HG02970 (cell line): ENCODE results near the gene B4GAT1.
"Not testable (repeated sequence)": the region's sequence is repeated elsewhere in the genome, so short reads cannot be mapped to it uniquely, and the experiment has no call there.

Experiments used
- ATAC-seq: cut with Tn5 transposase; IDR thresholded peaks from one replicate; pipeline ENCODE4 v1.9.1; 2021; ENCODE audit warnings: mild to moderate bottlenecking, moderate library complexity, moderate number of reproducible peaks; ENCODE audit not compliant: unreplicated experiment, low FRiP score

The B4GAT1 gene

DNA sequence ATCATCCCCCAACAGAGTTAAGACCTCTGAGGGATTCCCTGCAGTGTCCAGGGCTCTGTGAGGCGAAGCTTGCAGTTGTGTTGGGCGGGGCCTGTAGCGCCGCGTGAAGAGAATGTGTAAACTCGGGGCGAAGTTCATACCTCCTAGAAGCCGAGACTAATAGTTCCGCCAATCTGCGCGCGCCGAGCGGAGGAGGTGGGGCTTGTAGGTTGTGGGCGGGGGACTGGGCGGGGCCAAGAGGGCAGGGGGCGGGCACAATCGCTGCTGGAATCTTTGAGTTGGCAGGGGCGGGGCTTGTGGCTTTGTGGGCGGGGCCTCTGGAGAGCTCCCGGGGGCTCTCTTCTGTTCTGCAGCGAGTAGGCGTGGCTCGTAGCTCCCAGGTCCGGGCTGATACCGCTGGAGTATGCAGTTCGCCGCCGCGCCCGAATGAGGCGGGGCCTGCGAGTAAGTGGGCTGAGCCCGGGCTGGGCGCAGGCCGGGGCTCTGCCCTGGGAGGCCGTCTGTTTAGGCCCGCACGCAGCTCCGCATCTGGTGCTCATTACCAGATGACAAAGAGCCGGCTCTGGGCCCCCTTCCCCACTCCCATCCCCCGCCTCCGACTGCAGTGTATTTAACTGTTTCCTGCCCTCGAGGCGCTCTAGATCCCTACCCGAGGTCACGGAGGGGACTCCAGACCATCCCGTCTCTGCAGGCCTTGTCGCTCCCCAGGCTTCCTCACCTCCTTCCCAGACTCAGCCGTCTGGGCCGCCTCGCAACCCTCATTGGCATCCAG is 34.7 kb downstream of the B4GAT1 start:
- peak; percentile 67 for ATAC-seq

DNA sequence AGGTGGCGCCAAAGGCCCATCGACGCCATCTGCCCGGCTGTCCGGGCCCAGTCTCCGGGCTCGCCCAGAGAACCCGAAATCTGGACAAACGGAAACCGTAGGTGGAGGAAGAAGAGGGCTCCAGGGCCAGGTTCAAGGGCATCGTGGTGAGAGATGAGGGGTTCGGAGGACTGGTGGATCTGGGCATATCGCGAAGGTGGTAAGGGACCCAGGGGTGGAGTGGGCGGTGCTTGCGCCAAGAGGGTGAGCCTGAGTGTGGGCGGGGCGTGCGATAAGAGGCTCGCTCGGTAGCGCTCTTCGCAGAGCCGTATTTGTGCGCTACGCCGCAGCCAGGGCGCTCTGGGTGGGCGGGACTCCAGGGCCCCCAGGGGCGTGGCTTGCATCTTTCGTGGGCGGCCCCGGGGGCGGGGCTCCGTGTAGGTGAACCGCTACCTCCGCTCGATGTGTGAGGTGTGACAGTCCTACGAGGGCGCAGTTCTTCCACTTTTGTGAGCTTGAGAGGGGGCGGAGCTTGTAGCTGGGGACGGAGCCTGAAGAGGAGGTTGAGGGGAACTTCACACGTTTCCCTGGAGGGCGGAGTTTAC is 35.4 kb downstream of the B4GAT1 start:
- peak; percentile 69 for ATAC-seq

DNA sequence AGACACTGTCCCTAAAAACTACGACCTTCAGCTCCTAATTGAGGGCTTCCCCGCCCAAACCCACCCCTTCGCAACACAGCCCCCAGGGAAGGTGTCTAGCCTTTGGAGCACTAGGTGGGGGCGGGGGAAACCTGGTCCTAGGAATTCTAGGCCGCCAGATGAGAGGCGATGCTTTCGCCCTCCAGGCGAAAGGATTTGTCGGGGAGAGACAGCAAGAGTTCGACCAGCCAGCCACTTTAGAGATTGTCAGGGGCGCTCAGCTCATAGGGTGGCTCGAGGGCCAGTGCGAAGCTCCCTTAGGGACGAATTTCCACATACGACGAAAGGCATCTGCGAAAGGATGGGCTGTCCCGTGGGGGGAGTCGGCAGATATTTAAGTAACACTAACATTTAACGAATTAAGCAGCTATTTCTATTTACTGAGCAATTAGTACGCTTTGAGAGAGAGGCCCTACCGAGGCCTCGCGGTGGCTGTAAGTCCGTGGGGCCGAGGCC is 35.9 kb downstream of the B4GAT1 start:
- no peak for ATAC-seq

DNA sequence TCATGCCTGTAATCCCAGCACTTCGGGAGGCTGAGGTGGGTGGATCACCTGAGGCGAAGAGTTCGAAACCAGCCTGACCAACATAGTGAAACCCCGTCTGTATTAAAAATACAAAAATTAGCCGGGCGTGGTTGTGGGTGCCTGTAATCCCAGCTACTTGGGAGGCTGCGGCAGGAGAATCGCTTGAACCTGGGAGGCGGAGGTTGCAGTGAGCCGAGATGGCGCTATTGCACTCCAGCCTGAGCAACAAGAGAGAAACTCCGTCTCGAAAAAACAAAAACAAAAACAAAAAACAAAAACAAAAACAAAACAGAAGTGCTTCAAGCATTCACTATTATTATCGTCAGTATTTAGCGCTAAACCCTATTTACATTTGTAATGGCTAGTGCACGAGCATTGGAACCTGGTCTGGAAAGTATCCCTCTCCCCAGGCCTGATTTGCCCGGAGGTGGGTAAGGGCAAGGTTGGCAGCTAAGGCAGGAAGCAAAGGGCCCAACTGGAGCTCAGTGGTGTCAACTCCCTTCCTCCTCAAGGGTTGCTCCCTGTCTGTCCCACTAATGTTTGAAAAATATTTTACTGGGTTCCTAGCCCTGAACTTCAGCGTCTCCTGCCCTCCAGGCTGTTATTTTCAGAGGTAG is 36.5 kb downstream of the B4GAT1 start:
- not testable (repeated sequence) for ATAC-seq

DNA sequence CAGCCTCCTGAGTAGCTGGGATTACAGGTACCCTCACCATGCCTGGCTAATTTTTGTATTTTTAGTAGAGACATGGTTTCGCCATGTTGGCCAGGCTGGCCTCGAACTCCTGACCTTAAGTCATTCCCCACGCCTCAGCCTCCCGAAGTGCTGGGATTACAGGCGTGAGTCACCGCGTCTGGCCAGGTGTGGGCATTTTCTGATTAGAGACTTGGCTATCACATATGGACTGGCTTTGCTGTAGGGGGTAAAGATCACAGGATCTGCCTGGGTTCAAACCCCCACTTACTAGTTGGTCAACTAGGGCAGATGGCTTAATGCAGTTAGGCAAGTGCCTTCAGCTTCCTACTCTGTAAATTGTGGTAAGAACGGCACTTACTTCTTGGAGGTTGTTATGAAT is 37.1 kb downstream of the B4GAT1 start:
- no peak for ATAC-seq

DNA sequence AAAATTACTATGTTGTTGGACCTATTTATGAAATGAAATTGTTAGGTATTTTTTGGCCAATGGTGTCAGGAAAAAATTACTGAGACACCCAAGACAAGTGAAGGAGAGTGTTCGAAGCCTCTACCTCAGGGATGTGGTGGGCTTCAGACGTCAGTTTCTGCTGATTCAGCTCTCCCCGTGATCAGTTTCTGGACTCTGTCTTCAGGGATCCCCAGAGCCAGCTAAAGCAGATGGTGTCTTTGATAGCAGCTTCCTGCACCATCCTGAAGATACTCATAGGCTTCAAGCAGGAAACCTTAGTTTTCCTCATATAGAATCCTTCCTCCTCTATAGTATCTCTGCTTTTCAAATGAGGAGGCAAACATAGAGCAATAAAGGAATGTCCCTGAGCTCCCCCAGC is 38.0 kb downstream of the B4GAT1 start:
- no peak for ATAC-seq

- ATAC-seq, result no peak
These were observed 44.8 kb downstream of the B4GAT1 start for GRCh38 chr11:66302656-66303055.

DNA sequence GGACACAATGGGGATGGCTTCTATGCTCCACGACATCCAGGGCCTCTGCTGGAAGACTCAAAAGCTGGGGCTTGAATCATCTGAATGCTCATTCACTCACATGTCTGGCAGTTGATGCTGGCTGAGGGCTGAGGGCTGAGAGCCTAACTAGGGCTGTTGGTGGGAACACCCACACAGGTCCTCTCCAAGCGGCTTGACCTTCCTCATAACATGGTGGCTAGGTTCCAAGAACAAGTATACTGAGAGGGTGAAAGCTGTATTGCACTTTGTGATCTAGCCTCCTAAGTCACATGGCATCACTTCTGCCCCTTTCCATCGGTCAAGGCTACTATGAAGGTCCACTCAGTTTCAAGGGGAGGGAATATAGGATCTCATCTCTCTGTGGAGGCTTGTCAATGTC is 48.2 kb downstream of the B4GAT1 start:
- ATAC-seq, result no peak

DNA sequence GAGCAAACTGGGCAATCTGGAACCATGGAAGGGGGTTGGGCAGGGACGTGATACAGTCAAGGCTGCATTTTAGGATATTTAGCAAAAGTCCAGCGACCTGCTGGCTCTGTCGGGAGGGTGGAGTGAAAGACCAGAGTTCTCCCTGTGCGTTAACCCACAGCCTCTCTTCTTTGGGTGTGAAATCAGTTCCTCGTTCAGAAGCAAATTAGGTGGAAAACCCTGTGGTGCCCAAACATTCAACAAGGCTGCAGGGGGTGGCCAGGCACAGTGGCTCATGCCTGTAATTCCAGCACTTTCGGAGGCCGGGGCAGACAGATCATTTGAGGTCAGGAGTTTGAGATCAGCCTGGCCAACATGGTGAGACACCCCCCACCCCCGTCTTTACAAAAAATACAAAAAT is 49.8 kb downstream of the B4GAT1 start:
- ATAC-seq, result no peak
